ENCODE results near the gene ATG3.

- TF ChIP-seq YY1 (IDR thresholded peaks at IDR 0.05; ENCODE audit: low read depth) (no peak), EP300 (IDR thresholded peaks at IDR 0.05; ENCODE audit: borderline replicate concordance) (no peak), MAX (IDR thresholded peaks at IDR 0.05) (no peak), CEBPB (IDR thresholded peaks at IDR 0.05) (no peak), RAD21 (IDR thresholded peaks at IDR 0.05; ENCODE audit: low read depth) (no peak), REST (IDR thresholded peaks at IDR 0.05; ENCODE audit: low read depth) (no peak), EGR1 (IDR thresholded peaks at IDR 0.05) (no peak), CREB1 (IDR thresholded peaks at IDR 0.05; ENCODE audit: low read depth) (no peak), ZBTB7A (IDR thresholded peaks at IDR 0.05; ENCODE audit: low read depth) (no peak), TAF1 (IDR thresholded peaks at IDR 0.05; ENCODE audit: low read depth) (no peak), TCF12 (IDR thresholded peaks at IDR 0.05; ENCODE audit: low read depth) (no peak)
Observed at GRCh38 chr3:112602217-112602838, 40.6 kb upstream of the ATG3 start.
